EL (cell line): ENCODE data around the gene FCHSD1.

Experiments
- DNase-seq: peaks from one replicate; pipeline ENCODE4 v3.0.0-alpha.2; 2016

The FCHSD1 gene

DNA sequence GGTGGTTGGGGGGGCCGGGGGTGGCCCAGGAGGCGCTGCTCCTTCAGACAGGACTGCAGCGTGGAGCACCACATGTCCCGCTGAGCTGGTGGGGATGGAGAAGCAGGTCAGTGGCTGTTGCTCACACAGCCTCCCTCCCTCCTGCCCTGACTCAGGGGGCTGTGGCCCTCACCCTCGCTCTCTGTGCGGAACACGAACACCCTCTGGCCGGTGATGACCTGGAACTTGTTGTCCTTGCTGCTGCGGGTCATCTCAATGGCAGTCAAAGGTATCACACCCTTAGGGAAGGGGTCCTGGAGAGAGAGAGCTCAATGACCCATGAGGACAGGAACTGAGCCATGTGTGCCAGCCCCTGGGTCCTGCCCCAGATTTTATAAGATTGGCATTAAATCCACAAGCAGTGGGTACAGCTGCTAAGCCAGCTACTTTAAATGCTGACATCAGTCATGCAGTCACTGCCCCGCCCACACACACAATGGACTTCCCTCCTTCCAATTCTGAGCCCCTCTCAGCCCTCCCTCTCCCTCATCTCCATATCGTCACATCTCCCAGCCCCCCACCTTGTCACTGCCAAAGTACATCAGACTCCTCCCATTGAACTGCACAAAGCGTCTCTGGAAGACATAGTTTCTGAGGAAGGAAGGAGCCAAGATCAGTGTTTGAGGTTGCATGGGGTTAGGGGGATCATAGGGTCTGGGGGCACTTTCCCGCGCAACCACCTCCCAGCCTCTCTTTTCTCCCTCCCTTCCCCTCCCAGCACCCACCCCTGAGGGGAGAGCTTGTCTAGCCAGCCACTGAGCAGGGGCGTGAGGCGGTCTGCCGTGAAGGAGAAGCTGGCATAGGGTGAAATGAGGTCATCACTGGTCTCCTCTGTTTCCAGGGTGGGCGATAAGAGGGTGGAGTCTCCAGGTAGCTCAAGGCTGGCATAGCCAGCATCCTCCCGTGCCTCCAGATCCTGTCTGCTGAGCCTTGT, 21.9 kb upstream of the FCHSD1 start:
- no peak for DNase-seq

DNA sequence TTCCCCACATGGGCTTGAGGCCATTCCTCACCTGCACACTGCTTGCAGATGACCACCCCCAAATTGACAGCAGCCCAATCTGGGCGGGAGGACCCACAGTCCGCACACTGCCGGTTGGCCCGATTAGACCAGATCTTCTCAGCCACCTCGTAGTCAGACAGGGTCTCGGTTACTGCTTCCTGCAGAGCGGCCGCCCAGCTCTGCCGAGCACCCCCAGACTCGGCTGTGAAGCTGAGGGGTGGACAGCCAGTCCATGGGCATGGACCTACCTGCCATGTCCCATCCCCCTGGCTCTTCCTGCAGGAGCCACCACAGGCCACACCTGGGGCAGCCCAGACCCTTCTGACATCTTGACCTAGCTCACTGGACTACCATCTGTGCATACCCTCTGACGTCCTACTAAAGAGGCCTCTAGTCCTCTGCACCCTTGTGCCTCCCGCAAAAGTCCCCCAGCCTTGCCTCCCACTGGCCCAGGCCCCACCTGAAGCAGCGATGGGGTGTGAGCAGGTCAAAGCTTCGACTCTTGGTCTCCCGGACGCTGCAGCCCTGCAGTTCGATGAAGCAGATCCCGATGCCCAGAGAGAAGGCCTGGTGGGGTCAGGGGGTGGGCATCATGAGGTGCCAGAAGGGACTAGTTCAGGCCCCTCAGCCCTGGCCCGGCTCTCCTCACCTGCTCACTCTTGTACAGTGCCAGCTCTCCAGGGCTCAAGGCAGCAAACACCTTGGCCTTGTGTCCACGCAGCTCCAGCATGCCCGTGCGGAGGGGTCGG, 21.0 kb upstream of the FCHSD1 start:
- DNase-seq: no peak

DNA sequence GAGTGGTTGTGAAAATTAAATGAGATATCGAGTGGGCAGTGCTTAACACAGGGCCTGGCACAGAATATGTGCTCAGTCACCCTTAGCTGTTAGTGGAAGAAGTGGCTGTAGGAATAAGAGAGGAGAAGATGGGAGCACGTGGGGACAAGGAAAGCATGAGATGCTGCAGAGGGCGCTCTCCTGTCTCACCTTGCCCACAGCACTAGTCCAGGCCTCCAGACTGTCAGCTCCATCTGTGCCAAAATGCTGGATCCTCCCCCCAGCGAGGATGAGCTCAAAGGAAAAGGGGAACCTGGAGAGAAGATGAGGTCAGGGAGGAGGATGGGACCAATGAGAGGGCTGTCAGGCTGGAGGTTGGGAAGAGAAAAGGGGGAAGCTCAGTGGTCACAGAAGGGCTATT, 18.3 kb upstream of the FCHSD1 start:
- DNase-seq: no peak

DNA sequence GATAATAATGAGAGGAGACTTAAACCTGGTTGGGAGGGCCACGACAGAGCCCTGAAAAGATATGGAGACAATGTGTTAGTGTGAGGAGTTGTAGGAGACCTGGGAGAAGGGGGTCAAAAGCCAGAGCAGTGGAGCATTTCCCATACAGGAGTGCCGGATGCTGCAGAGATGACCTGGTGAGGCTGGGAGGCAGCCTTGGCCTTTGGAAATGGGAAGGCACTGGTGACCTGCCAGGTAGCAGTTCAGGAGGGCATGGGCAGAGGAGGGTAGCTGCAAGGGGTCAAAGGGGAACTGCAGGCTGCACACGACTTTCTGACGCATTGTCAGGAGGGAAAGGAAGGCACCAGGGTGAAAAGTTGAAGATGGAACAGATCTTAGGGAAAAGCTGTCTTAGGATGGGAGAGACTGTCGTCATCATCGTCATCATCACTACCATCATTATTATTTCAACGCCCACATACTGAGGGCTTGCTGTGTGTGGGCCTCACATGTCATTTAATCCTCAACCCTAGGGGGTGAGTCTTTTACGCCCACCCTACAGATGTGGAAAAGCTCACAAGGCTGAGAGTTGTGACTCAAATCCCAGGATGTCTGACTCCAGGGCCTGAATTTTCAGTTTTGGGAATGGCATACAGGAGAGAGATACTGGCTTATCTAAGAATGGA, 17.5 kb upstream of the FCHSD1 start:
- peak; percentile 17 for DNase-seq

DNA sequence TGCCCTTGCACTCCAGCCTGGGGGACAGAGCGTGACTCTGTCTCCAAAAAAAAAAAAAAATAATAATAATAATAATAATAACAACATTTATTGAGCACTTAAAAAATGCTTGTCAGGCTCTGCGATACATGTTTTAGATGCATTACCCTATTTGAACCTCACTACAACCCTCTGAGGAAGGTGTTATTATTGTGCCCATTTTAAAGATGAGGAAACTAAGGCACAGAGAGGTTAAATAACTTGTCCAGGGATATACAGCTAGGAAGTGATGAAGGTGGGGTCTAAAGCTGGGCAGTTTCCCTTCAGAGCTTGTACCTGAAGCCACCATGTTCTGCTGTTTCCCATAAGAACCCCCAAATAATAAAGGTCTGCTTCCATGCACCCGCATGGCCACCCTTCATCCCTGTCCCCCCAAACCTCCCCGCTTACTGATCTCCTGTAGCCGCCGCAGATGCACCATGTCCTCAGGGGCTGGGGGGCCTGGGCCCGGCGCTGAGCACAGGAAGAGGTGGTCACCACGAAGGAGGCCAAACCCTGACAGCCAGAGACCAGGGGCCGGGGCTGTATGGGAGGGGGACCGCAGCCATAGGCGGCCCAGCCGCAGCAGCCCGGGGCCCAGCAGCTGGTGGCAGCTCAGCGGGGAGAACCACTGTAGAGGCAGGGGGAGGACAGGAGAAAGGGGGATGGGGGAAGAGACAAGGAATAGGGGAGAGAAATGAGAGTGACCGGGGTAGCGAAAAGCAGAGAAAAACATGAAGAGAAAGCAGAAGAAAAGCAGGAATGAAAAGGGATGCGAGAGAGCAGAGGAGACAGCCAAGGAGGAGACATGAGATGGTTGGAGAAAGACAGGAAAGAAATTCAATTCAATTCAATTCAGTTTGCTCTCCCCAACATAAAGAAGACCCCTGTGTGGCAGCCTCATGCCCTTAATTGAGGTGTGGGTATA, 15.1 kb upstream of the FCHSD1 start:
- DNase-seq: no peak

DNA sequence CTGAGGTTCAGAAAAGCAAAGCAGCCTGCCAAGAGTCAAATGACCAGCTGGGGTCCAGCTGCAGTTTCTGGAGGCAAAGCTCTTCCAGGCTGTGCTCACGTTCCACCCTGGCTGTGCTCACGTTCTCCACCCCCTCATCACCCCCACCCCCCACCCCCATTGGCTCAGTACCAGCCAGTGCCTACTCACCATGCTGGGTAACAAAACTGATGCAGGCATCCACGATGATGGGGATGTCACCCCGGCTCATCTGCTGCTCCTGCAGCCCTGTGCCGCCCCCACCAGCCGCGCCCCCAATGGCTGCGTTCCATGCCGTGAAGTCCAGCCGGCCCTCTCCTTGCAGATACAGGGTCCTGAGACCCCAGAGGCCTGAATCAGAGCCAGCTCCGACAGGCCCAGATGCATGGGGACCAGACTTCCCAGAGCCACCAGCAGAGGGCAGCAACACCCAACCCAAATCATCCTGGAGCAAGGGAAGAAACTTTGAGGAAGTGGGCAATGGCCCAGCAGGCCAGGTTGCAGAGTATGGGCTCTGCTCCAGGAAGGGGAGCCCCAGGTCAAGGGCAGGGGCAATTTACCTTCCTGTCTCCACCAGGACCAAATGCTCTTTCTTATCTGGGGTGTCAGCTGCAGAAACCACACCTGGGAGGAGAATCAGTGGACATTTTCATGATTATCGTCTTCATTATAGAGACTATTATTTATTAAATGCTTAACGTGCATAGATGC, 13.7 kb upstream of the FCHSD1 start:
- peak; percentile 66 for DNase-seq

DNA sequence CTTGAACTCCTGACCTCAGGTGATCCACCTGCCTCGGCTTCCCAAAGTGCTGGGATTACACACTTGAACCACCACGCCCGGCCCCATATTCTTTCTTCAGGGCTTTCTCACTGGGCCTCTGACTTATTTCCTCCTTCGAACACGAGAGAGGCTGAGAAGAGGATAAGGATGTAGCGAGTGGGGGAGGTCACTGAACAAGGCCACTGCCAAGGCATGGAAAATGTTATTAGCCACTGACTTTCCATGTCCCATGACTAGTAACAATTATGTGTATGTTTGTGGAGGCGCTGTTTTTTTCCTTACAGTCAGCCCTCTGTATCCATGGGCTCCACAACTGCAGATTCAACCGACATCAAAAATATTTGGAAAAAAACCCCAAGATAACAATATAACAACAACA, 12.3 kb upstream of the FCHSD1 start:
- DNase-seq: no peak

DNA sequence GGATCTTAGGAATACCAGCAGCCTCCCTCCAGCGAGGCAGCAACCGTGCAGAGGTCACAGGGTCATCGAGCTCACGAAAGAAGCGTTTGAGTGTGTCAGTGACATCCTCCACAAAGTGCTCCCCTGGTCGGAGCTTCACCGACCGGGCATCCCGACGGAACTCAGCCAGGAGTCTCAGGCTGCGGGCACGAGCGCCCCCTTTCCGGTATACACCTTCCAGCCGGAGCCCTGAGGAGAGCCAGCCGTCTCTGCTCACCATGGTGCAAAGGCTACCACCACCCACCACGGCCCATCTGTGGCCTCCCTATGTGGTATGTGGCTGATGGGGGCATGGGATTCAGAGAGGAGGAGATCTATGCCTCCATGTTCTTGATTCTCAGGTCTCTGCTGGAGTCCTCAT, 10.8 kb upstream of the FCHSD1 start:
- no peak for DNase-seq

DNA sequence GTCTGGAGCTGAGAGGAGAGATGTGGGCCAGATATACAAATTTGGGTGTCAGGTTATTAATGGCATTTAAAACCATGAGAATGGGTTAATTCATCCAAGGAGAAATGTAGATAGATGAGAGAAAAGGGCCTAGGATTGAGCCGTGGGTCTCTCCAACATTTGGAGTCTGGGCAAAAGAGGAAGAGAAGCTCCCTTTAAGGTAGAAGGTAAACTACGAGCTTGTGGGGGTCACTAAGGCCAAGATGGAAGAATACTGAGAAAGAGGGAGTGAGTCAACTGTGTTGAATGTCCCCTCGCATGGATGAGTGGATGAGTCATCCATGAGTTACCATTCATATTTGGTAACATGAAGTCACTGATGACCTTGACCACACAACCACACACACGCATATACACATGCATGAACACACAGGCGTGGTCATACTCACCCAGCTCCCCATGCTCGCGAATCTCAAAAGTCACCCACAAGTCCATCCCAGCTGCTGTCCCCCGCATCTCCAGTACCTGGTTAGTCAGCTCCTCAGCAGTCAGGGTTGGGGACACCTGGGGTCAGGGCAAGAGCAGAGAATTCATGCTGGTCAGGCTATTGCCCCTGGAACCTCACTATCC, 6.8 kb upstream of the FCHSD1 start:
- DNase-seq: peak; percentile 94

DNA sequence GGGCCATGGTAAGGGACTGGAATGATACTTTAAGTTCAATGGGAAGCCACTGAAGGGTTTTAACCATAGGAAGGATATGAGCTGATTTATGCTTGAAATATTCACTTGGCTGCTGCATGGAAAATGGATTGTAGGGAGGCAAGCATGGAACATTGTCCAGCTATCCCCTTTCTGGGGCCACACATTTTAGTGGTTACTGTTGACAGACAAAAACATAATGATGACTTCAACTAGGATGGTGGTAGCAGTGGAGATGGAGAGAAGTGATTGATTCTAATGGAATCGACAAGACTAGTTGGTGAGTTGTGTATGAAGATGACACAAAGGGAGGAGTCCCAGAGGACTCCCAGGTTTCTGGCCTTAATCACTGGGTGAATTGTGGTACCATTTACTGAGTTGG, 6.2 kb upstream of the FCHSD1 start:
- peak; percentile 22 for DNase-seq

DNA sequence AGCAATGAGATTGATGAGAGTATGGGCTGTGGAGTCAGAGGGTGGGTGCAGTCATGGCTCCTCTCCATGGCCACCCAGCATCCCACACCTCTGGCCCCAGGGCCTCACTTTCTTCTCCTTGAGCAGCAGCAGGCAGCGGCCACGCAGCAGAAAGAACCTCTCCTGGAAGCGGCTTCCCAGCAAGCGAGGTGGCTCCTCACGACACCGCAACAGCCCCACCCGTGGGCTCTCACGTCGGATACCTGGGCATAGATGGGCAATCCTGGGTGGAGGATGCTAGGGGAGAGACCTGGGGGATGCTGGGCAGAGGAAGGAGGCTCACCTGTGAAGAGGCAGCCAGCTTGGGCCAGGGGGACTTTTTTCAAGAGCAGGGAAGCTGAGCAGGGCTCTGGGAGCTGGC, 5.2 kb upstream of the FCHSD1 start:
- no peak for DNase-seq

DNA sequence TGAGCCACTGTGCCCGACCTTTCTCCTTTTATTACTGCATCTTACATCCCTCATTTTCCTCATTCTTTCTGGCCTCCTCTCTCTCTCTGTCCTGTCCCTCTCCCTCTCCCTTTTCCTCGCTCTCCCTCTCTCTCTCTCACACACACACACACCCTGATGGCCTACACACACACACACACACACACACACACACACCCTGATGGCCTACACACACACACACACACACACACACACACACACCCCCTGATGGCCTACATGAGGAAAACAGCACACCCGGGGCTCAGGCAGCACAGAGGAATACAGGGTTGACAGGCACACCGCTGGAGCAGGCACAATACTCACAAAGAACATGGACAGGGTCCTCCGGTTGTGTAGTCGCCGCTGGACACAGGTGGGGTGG, 3.8 kb upstream of the FCHSD1 start:
- DNase-seq: no peak

DNA sequence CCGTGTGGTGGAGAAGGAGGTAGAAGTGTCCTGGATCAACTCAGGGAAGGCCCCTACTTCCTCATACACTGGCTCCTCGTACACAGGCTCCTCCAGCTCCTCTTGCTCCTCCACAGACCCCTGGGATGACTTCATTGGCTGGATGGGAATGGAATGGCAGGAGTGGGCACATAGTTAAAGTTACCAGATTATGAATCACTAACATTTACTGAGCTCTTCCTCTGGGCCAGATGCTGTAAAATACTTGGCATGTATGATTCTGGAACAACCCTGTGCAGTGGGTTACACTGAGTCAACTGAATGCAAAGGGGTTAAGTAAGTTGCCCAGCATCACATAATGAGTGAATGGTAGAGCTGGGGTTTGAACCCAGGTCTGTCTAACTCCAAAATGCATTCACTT, 3.1 kb upstream of the FCHSD1 start:
- DNase-seq: peak; percentile 97

DNA sequence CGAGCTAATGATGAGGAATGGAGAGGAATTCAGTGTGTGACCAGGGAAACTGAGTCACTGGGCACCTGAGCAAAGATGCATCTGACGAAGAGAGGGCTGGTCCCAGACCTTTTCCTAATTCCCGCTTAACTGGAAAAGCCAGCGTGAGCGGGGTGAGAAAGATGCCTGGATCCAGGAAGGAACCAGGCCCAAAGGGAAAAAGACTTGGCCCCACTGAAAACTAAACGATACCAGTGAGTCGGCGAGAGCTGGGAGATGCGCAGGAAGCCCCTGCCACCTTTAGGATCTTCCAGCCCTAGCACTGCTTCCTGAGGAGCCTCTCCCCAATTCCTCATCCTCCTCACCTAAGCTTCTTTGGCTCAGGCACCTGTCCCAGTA, 499 bp upstream of the FCHSD1 start:
- DNase-seq: no peak

DNA sequence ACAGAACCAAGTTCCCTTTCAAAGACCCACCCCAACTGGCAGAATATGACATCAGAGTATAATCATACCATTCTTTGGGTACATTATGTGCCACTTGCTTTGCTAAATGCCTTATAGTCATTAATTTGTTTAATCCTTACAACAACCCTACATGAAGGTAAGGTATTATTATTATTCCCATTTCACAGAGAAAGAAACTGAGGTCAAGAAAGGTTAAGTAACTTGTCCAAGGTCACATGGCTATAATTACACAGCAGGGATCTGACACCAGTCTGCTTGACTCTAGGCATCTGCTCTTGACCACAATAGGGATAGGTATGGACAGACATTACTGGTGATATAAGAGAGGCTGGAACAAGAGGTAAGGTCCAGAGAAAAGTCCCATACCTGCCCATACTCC, 1.2 kb downstream of the FCHSD1 start:
- DNase-seq: no peak

DNA sequence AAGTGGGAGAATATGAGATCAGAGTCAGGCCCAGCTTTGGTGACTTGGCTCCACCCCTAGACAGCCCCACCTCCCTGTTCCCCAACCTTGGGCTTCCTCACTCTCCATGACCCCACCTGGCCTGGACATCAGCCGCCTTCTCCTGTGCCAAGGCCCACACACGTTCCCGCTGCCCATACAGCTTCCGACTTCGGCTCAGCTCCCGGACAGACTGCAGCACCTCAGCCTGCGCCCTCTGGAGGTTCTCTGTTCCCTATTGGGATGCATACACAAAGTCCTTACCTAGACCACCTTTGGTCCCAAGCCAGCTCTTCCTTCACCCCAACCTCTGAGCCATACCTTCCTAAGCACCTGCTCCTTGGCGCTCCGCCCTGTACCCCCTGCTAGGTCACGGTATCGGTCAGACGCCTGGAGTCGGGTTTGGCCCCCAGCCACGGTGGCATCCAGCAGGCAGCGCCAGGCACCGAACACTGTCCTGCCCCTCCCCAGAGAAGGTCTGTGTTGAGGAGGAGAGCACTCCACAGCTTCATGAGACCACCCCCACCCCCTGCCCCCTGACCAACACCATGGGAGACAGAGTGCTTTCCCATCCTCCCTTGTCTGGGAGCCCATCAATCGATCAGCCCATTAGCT, 2.0 kb downstream of the FCHSD1 start:
- no peak for DNase-seq

DNA sequence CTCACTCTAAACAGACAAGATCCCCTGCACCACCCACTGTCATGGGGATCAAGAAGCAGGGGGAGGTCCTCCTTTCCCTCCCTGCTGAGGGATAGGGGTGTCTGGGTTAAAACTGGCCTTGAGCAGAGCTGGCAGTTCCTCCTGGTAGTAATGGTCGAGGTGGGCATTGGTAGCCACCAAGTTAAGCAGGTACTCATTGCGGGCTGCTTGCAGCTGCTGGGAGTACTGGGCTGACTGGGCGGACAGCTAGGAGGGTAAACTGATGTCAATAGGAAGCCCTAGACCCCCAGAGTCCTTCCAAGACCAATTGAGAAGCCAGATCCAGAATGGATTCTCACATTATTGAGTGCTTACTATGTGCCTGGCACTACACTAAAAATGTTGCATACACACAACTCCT, 3.4 kb downstream of the FCHSD1 start:
- no peak for DNase-seq

DNA sequence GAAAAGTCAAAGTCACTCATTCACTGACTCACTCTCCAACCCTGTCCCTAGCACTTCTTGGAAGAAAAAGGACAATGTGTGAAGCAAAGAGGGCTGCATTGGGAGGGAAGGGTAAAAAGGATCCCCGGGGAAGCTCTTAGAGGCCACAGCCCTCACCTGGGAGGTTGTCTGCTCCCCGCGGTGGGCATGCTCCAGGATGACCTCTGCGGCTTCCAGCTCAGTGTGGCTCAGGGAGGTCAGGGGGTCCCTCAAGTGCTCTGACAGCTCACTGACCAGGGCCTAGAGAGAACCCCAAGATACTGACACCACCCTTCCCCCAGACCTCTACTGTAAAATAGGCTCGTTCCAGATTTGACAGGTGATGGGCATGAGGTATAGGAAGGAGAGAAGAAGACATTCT, 4.0 kb downstream of the FCHSD1 start:
- DNase-seq: no peak

DNA sequence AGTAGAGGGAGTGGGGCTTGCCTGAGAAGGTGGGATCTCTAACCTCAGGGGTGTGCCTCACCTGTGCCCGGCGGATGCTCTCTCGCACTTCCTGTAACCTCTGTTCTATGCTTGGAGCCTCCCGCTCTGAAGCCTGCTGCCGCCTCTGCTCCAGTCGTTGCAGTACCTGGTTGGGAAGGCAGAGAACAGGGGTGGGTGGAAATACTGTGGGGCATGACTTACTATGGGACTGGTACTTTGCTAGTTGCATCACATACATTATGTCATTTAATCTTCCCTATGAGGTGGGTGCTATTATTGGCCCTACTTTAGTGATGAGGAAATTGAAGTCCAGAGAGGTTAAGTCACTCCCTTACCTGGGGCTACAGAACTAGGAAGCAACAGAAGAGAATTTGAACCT, 5.2 kb downstream of the FCHSD1 start:
- no peak for DNase-seq

DNA sequence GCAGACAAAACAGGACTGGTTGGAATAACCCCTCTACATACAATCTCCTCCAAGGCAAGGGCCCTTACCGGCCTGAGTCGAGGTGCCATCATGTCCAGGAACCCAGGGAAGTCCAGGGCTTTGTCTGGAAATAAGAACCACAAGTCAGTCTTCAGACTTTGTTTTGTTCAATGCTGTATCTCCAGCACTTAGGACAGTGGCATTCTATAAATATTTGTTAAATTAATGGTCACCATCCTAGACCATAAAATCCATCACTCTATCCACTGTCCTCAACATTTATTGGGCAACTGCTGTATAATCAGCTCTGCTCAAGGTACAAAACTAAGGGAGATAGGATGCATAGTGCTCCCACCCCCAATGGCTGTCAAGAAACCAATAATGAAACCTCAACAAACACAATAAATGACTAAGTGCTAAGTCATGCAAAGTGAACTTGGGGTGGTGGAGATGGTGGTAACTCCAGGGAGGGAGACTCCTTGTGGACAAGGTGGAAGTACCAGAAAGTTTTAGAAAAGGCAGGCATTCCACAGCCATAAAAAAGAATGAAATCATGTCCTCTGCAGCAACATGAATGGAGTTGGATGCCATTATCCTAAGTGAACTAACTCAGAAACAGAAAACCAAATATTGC, 9.5 kb downstream of the FCHSD1 start:
- DNase-seq: peak; percentile 82
